HG02588 (cell line): Measurements from ENCODE around the gene HCRTR1.

Source experiments
- ATAC-seq: cut with Tn5 transposase; IDR thresholded peaks from one replicate; pipeline ENCODE4 v1.9.1; 2021; ENCODE audit warnings: mild to moderate bottlenecking, moderate library complexity; ENCODE audit not compliant: unreplicated experiment

Gene HCRTR1

GRCh38 chr1:31596737-31597097 lies 20.8 kb upstream of the HCRTR1 start:
- ATAC-seq, result no peak

GRCh38 chr1:31598980-31599379 lies 18.5 kb upstream of the HCRTR1 start:
- ATAC-seq, result no peak

- ATAC-seq, result no peak
Observed at GRCh38 chr1:31600641-31601040, 16.8 kb upstream of the HCRTR1 start.

GRCh38 chr1:31602081-31602480 lies 15.4 kb upstream of the HCRTR1 start:
- no peak for ATAC-seq

GRCh38 chr1:31605908-31606427 lies 11.5 kb upstream of the HCRTR1 start:
- ATAC-seq, result peak; percentile 67

- ATAC-seq, result no peak
Observed at GRCh38 chr1:31607360-31607759, 10.1 kb upstream of the HCRTR1 start.

- ATAC-seq, result no peak
Observed at GRCh38 chr1:31609514-31610118, 7.9 kb upstream of the HCRTR1 start.

- ATAC-seq, result no peak
Observed at GRCh38 chr1:31614414-31615005, 3.0 kb upstream of the HCRTR1 start.

GRCh38 chr1:31615414-31615813 lies 2.1 kb upstream of the HCRTR1 start:
- ATAC-seq, result no peak

GRCh38 chr1:31615939-31616338 lies 1.6 kb upstream of the HCRTR1 start:
- ATAC-seq, result no peak

GRCh38 chr1:31617916-31618746 lies 642 bp downstream of the HCRTR1 start:
- no peak for ATAC-seq

GRCh38 chr1:31618916-31619846 lies 1.7 kb downstream of the HCRTR1 start:
- ATAC-seq, result no peak

GRCh38 chr1:31620631-31621497 lies 3.4 kb downstream of the HCRTR1 start:
- no peak for ATAC-seq

- ATAC-seq, result no peak
Observed at GRCh38 chr1:31621498-31621820, 4.0 kb downstream of the HCRTR1 start.

GRCh38 chr1:31621847-31622730 lies 4.6 kb downstream of the HCRTR1 start:
- no peak for ATAC-seq

GRCh38 chr1:31623365-31623764 lies 5.9 kb downstream of the HCRTR1 start:
- no peak for ATAC-seq

GRCh38 chr1:31624309-31624708 lies 6.8 kb downstream of the HCRTR1 start:
- ATAC-seq, result no peak

GRCh38 chr1:31624731-31625514 lies 7.4 kb downstream of the HCRTR1 start:
- ATAC-seq, result no peak
